Erythroblast (primary cell): ENCODE data around the gene NPY.

ENCODE experiments used
- GATA1 ChIP-seq: IDR thresholded peaks from 2 replicates; pipeline ENCODE4 v1.6.1; 2011; ENCODE audit warnings: low read depth, mild to moderate bottlenecking, control low read depth, low read length, moderate library complexity
- POLR2A ChIP-seq: IDR thresholded peaks from 2 replicates; pipeline ENCODE4 v1.6.1; 2011; ENCODE audit warnings: mild to moderate bottlenecking, low read length

GRCh38 chr7:24313777-24314176 lies 29.8 kb downstream of the NPY start:
- TF ChIP-seq POLR2A: no peak
- TF ChIP-seq GATA1: no peak
